ENCODE data around the gene LCN15. TPM values are rescaled to one million over a fixed set of nuclear protein-coding genes. Genes with fewer than 3 reads are reported as not detected.

LCN15 gene
- total and polyA plus RNA-seq, 2 of the 4 experiments (the other 2 are of a cell fraction), result not detected

GRCh38 chr9:136782452-136782851 is 18.1 kb upstream of the LCN15 start:
- no peak overlapping the region for H4K91ac ChIP-seq (ENCODE audit: insufficient read depth, low read depth, low read length)
- no peaks in the 10 kb centered on the region for H3K36me3 ChIP-seq (ENCODE audit: control insufficient read depth, insufficient read depth, low read length)
- TF ChIP-seq NFE2L2 (IDR thresholded peaks at IDR 0.05; ENCODE audit: low read depth, low read length), result no peak
- no peak for TF ChIP-seq RAD21 (IDR thresholded peaks at IDR 0.05; ENCODE audit: low read length)
- TF ChIP-seq SMC3 (IDR thresholded peaks at IDR 0.05; ENCODE audit: low read depth, low read length), result no peak
- TF ChIP-seq CEBPB (IDR thresholded peaks at IDR 0.05; ENCODE audit: low read depth, low read length), result peak; percentile 73
- TF ChIP-seq, protein P1, sequence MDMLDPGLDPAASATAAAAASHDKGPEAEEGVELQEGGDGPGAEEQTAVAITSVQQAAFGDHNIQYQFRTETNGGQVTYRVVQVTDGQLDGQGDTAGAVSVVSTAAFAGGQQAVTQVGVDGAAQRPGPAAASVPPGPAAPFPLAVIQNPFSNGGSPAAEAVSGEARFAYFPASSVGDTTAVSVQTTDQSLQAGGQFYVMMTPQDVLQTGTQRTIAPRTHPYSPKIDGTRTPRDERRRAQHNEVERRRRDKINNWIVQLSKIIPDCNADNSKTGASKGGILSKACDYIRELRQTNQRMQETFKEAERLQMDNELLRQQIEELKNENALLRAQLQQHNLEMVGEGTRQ (IDR thresholded peaks at IDR 0.05; ENCODE audit: low read depth, low read length), result no peak
- TF ChIP-seq POLR2A (IDR thresholded peaks at IDR 0.05; ENCODE audit: low read depth, low read length), result no peak
- POLR2A ChIA-PET (ENCODE audit: unreplicated experiment), result no interaction called here
- no peaks in the 10 kb centered on the region for H4K20me1 ChIP-seq (ENCODE audit: insufficient read depth, low read length)
- no peaks in the 10 kb centered on the region for H3K79me1 ChIP-seq (ENCODE audit: low read depth in 1 of 2, low read length in 2 of 2)
- H3K23ac ChIP-seq (ENCODE audit: low read depth, low read length), result no peak overlapping the region
- H3K9me3 ChIP-seq (ENCODE audit: control insufficient read depth, insufficient read depth, low read length), result no peaks in the 10 kb centered on the region
- no peak overlapping the region for H3K4me2 ChIP-seq (ENCODE audit: low read depth, low read length)
- H2AK5ac ChIP-seq (ENCODE audit: low read depth, low read length), result no peak overlapping the region
- H3K18ac ChIP-seq (ENCODE audit: low read depth, low read length), result no peak overlapping the region
- no peak overlapping the region for H3K14ac ChIP-seq (replicated peaks; ENCODE audit: low read depth, low read length)
- no peak overlapping the region for H2AFZ ChIP-seq (replicated peaks; ENCODE audit: low read length, poor library complexity)
- no peaks in the 10 kb centered on the region for H3K4me1 ChIP-seq (ENCODE audit: control insufficient read depth, insufficient read depth, low read length)
- CTCF ChIA-PET, result no interaction called here
- no CpG with 5 or more reads among the region's 3 CpGs for WGBS, 2 experiments (ENCODE audit: extremely low coverage in 2 of 2, insufficient read length in 1 of 2)
- H3K9me1 ChIP-seq (ENCODE audit: insufficient read depth, low read length), result no peaks in the 10 kb centered on the region
- no peak overlapping the region for H3K56ac ChIP-seq (ENCODE audit: extremely low read depth, insufficient read depth, low read length)
- H3K4ac ChIP-seq (ENCODE audit: low read depth, low read length), result no peak overlapping the region
- no peak overlapping the region for H2BK120ac ChIP-seq (ENCODE audit: low read depth, low read length)
- ATAC-seq (ENCODE audit: low read depth) (no peak), DNase-seq (no peak)
- BruUV-seq (replicated peaks), result no TSS peak
- intact Hi-C loops (cut with micrococcal nuclease), result no loop called here
- dilution Hi-C loops (cut with HindIII; ENCODE audit: low sequenced_read_pairs, unreplicated experiment), result no loop called here
- no peak overlapping the region for H2BK5ac ChIP-seq (ENCODE audit: low read depth, low read length, poor library complexity, severe bottlenecking)
- H3K4me3 ChIP-seq (ENCODE audit: insufficient read depth, low read depth, low read length), result no peak overlapping the region
- in situ Hi-C loops (cut with MboI; ENCODE audit: low sequenced_read_pairs), result loop anchor here (10.0 kb wide), 1 partner anchor 252 kb away; the partner anchor contains the start of gene FUT7
- peaks cover 44% of the 10 kb centered on the region for H3K27me3 ChIP-seq (ENCODE audit: control insufficient read depth, insufficient read depth, low read length)
- no peak overlapping the region for H3K27ac ChIP-seq (ENCODE audit: insufficient read depth, low read length)
- no peak overlapping the region for H2BK15ac ChIP-seq (ENCODE audit: low read depth, low read length)
- no peak overlapping the region for H4K8ac ChIP-seq (ENCODE audit: low read depth in 2 of 2, low read length in 2 of 2)
- no peak overlapping the region for H2BK20ac ChIP-seq (ENCODE audit: low read depth, low read length)
- H2AK9ac ChIP-seq (replicated peaks; ENCODE audit: low read depth, low read length, poor library complexity), result no peak overlapping the region
- no peak overlapping the region for H4K5ac ChIP-seq (ENCODE audit: low read depth, low read length)
- H3K9ac ChIP-seq (ENCODE audit: low read depth, low read length), result no peak overlapping the region

All from IMR-90 (cell line).